PC-3 (cell line): ENCODE results near the gene RPP25. TPM values are rescaled to one million over a fixed set of nuclear protein-coding genes. Genes with fewer than 3 reads are reported as not detected.

Experiments used
- ATAC-seq: fragments of 200-7000 bp; cut with Tn5 transposase; 2 replicates; pipeline ENCODE4 v1.9.1; 2020; ENCODE audit warnings: mild to moderate bottlenecking, moderate library complexity
- BruUV-seq: library from RNA; stranded (reverse); fragments of 400-500 nt; replicated peaks from 2 replicates; lab custom pipeline; 2021; lab: Mats Ljungman, UMichigan
- CTCF ChIA-PET: fragments of 300-600 bp; sonication (Branson Sonifier 250); formaldehyde crosslinking; loops from one replicate; lab custom pipeline; 2022; ENCODE audit warnings: antibody characterized with exemption; lab: Charles Lee
- POLR2A ChIA-PET: fragments of 300-600 bp; sonication (Branson Sonifier 250); formaldehyde crosslinking; loops from one replicate; lab custom pipeline; 2022; ENCODE audit warnings: antibody characterized with exemption; ENCODE audit not compliant: unreplicated experiment; lab: Charles Lee
- DNase-seq: peaks from one replicate; pipeline ENCODE4 v3.0.0-alpha.2; 2015
- H2AFZ ChIP-seq: fragments of 300-600 bp; sonication (generic); 2 replicates; pipeline ENCODE4 v1.6.0; 2016; ENCODE audit warnings: antibody characterized with exemption, low read length
- H3F3A ChIP-seq: fragments of 300-600 bp; sonication (generic); one replicate; pipeline ENCODE4 v1.6.0; 2017; ENCODE audit warnings: antibody characterized with exemption, low read length, control low read depth, mild to moderate bottlenecking; ENCODE audit not compliant: unreplicated experiment
- H3K27ac ChIP-seq: fragments of 300-600 bp; sonication (generic); 2 replicates; pipeline ENCODE4 v1.5.1; 2016; ENCODE audit warnings: mild to moderate bottlenecking, low read length
- H3K27me3 ChIP-seq: fragments of 300-600 bp; sonication (generic); 2 replicates; pipeline ENCODE4 v1.6.1; 2016; ENCODE audit warnings: low read length, mixed read lengths
- H3K36me3 ChIP-seq: fragments of 300-600 bp; sonication (generic); 2 replicates; pipeline ENCODE4 v1.6.1; 2016; ENCODE audit warnings: low read depth, mixed run types, low read length, mixed read lengths
- H3K4me1 ChIP-seq: fragments of 300-600 bp; sonication (generic); 2 replicates; pipeline ENCODE4 v1.5.1; 2016; ENCODE audit warnings: low read length; ENCODE audit not compliant: insufficient read depth
- H3K4me2 ChIP-seq: fragments of 300-600 bp; sonication (generic); 2 replicates; pipeline ENCODE4 v1.6.0; 2016; ENCODE audit warnings: low read length
- H3K4me3 ChIP-seq: fragments of 300-600 bp; sonication (generic); 2 replicates; pipeline ENCODE4 v1.5.1; 2016; ENCODE audit warnings: mild to moderate bottlenecking, low read length, mixed read lengths
- H3K79me2 ChIP-seq: fragments of 300-600 bp; sonication (generic); 2 replicates; pipeline ENCODE4 v1.6.1; 2017; ENCODE audit warnings: low read length, mixed read lengths
- H3K9ac ChIP-seq: fragments of 300-600 bp; sonication (generic); 2 replicates; pipeline ENCODE4 v1.6.0; 2016; ENCODE audit warnings: mild to moderate bottlenecking, low read length
- H3K9me2 ChIP-seq: fragments of 300-600 bp; sonication (generic); replicated peaks from 2 replicates; pipeline ENCODE4 v1.6.1; 2016; ENCODE audit warnings: mixed run types, low read length, mixed read lengths
- H3K9me3 ChIP-seq: fragments of 300-600 bp; sonication (generic); 2 replicates; pipeline ENCODE4 v1.6.1; 2016; ENCODE audit warnings: low read length, mixed read lengths
- H4K20me1 ChIP-seq: fragments of 300-600 bp; sonication (generic); 2 replicates; pipeline ENCODE4 v1.6.1; 2016; ENCODE audit warnings: low read length, mixed read lengths
- CTCF ChIP-seq: fragments of 300-600 bp; sonication (generic); conservative IDR thresholded peaks from 2 replicates; pipeline ENCODE4 v1.5.1; 2017; ENCODE audit warnings: antibody characterized with exemption, low read depth, mild to moderate bottlenecking, low read length
- EZH2 ChIP-seq: fragments of 300-600 bp; sonication (generic); IDR thresholded peaks from one replicate; pipeline ENCODE4 v1.6.1; 2017; ENCODE audit warnings: antibody characterized with exemption, mild to moderate bottlenecking, low read length; ENCODE audit not compliant: unreplicated experiment
- EZH2phosphoT487 ChIP-seq: fragments of 300-600 bp; sonication (generic); IDR thresholded peaks from 2 replicates; pipeline ENCODE4 v1.6.1; 2018; ENCODE audit warnings: mild to moderate bottlenecking, antibody characterized with exemption, low read length, borderline replicate concordance
- intact Hi-C: fragments of 100-400 bp; cut with micrococcal nuclease; formaldehyde crosslinking; loops from 2 replicates; pipeline ENCODE4 v1.9.0; 2023
- total RNA-seq: library from RNA; depleted of rRNA; stranded (reverse); fragments of >200 nt; gene quantifications from 2 replicates; pipeline ENCODE4 v1.2.3, GENCODE V29; 2014

Gene RPP25
- total RNA-seq, 1 experiment from 2014 or later: 6.6 TPM

GRCh38 chr15:74955796-74956647 lies 550 bp downstream of the RPP25 start:
- no peaks in the 10 kb centered on the region for H3F3A ChIP-seq
- peaks cover 8% of the 10 kb centered on the region for H3K79me2 ChIP-seq
- H3K9ac ChIP-seq: peak overlapping the region; percentile 55; the same call in 1 of the 2 replicates
- ChIA-PET CTCF (no interaction called here), POLR2A (no interaction called here)
- H3K9me2 ChIP-seq: no peaks in the 10 kb centered on the region
- TF ChIP-seq EZH2 (no peak), EZH2phosphoT487 (no peak), CTCF (peak; percentile 31; the same call in 1 of the 2 replicates)
- H3K27ac ChIP-seq: no peak overlapping the region
- H3K4me1 ChIP-seq: peaks cover 18% of the 10 kb centered on the region; the same call in 1 of the 2 replicates
- no peaks in the 10 kb centered on the region for H4K20me1 ChIP-seq
- intact Hi-C loops: no loop called here
- no TSS peak for BruUV-seq
- H3K27me3 ChIP-seq: no peaks in the 10 kb centered on the region
- H3K4me2 ChIP-seq: peak overlapping the region; percentile 98
- no peaks in the 10 kb centered on the region for H3K36me3 ChIP-seq
- no peaks in the 10 kb centered on the region for H3K9me3 ChIP-seq
- ATAC-seq (peak; percentile 29), DNase-seq (no peak)
- peak overlapping the region; percentile 99 for H2AFZ ChIP-seq
- H3K4me3 ChIP-seq: peak overlapping the region; percentile 78

DNA sequence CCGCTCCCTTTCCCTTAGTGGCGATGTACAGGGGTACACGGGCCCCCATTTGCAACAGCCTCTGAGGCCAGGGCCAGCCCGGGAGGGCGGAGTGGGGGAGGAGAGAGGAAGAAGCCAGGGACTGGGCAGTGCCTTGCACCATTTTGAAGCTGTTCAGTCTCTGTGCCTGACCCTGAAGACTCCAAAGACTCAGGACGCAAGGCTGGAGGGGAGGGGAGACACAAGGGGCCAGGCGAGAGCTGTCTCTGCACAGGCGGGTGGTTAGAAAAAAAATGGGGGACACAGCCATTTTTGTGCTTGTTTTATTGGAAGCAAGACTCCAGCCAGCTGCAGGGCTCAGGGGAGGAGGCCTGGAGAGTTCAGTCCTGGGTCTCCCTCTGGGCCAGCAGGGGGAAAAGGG lies 1.6 kb downstream of the RPP25 start:
- no TSS peak for BruUV-seq
- H2AFZ ChIP-seq: no peak overlapping the region
- no peaks in the 10 kb centered on the region for H3K27me3 ChIP-seq
- H3F3A ChIP-seq: no peaks in the 10 kb centered on the region
- ATAC-seq (no peak), DNase-seq (no peak)
- ChIA-PET CTCF (no interaction called here), POLR2A (no interaction called here)
- H3K79me2 ChIP-seq: peaks cover 8% of the 10 kb centered on the region
- no peaks in the 10 kb centered on the region for H3K36me3 ChIP-seq
- intact Hi-C loops: no loop called here
- H3K4me2 ChIP-seq: 0 out of 2 replicates have a peak overlapping the region, but pooled peaks have one; percentile 98
- peaks cover 18% of the 10 kb centered on the region; the same call in 1 of the 2 replicates for H3K4me1 ChIP-seq
- H4K20me1 ChIP-seq: no peaks in the 10 kb centered on the region
- no peak overlapping the region for H3K9ac ChIP-seq
- no peaks in the 10 kb centered on the region for H3K9me3 ChIP-seq
- no peaks in the 10 kb centered on the region for H3K9me2 ChIP-seq
- TF ChIP-seq EZH2: no peak
- no peak for TF ChIP-seq EZH2phosphoT487
- no peak for TF ChIP-seq CTCF
- no peak overlapping the region for H3K4me3 ChIP-seq
- H3K27ac ChIP-seq: no peak overlapping the region

GRCh38 chr15:74954515-74954914 lies 2.1 kb downstream of the RPP25 start:
- Histone ChIP-seq H3K4me3 (no peak overlapping the region), H3K9ac (no peak overlapping the region)

More at GRCh38 chr15:74954515-74954914, 2.1 kb downstream of the RPP25 start:
- Histone ChIP-seq H3K9me2 (no peaks in the 10 kb centered on the region), H3K36me3 (no peaks in the 10 kb centered on the region), H4K20me1 (no peaks in the 10 kb centered on the region), H3K4me1 (peaks cover 18% of the 10 kb centered on the region; the same call in 1 of the 2 replicates), H3K4me2 (no peak overlapping the region), H3K27me3 (no peaks in the 10 kb centered on the region), H3K27ac (no peak overlapping the region), H3K9me3 (no peaks in the 10 kb centered on the region), H2AFZ (no peak overlapping the region), H3F3A (no peaks in the 10 kb centered on the region), H3K79me2 (peaks cover 8% of the 10 kb centered on the region)
- CTCF ChIA-PET: no interaction called here
- DNase-seq: no peak
- no peak for TF ChIP-seq CTCF
- no peak for TF ChIP-seq EZH2
- no peak for TF ChIP-seq EZH2phosphoT487
- intact Hi-C loops: no loop called here
- no peak for ATAC-seq
- no TSS peak for BruUV-seq
- POLR2A ChIA-PET: no interaction called here
